GM18951 (cell line): ENCODE measurements around the gene KCTD11.
A peak's percentile ranks its signal among the peaks of the same experiment; 100 is the strongest.
"Not testable (repeated sequence)": the region's sequence is repeated elsewhere in the genome, so short reads cannot be mapped to it uniquely, and the experiment has no call there.

Experiments
- POLR2A ChIP-seq: IDR thresholded peaks from 4 replicates; pipeline ENCODE4 v1.6.1; 2011; ENCODE audit warnings: mild to moderate bottlenecking; ENCODE audit not compliant: insufficient read length, insufficient read depth; ENCODE audit errors: extremely low read depth
- in situ Hi-C: fragments of 300-500 bp; cut with MboI; formaldehyde crosslinking; loops from one replicate; pipeline ENCODE4 v1.12.0; 2022; ENCODE audit warnings: low sequenced_read_pairs, mixed read lengths, inconsistent platforms; ENCODE audit not compliant: unreplicated experiment

KCTD11 gene

DNA sequence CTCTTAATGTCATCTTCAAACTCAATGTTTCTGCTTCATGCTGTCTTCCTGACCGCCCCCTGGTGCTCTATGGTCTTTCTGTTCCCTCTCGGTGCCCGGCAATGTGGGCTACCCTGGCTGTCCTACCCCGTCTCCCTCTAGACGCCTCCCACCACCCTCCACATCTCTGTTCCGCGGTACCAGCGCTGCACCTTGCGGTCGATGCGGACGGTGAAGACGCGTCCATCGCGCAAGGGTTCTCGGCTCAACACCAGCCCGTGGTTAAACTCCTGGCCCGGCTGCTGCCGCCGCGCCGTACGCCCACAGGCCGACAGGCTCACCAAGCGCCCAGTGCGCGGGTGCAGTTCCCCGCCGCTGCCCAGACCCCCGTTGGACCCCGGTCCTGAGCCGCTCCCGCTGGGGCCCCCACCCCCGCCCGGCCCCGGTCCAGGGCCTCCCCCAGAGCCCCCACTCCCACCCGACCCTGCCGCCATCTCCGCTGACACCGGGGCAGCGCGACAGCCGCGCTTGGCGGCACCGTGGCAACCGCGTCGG is 23.1 kb upstream of the KCTD11 start, which contains the start of gene NEURL4:
NEURL4 (minus strand) TSS at position 496 of the 534 bp plus-strand sequence; CDS start at position 473, 23 bp downstream.
- in situ Hi-C loops, result no loop called here
- TF ChIP-seq POLR2A, result no peak

- in situ Hi-C loops, result no loop called here
- TF ChIP-seq POLR2A, result peak; percentile 75
Measured at GRCh38 chr17:7329374-7329996, 22.5 kb upstream of the KCTD11 start.

GRCh38 chr17:7329997-7330637 is 21.8 kb upstream of the KCTD11 start:
- in situ Hi-C loops, result no loop called here
- TF ChIP-seq POLR2A, result peak; percentile 52

DNA sequence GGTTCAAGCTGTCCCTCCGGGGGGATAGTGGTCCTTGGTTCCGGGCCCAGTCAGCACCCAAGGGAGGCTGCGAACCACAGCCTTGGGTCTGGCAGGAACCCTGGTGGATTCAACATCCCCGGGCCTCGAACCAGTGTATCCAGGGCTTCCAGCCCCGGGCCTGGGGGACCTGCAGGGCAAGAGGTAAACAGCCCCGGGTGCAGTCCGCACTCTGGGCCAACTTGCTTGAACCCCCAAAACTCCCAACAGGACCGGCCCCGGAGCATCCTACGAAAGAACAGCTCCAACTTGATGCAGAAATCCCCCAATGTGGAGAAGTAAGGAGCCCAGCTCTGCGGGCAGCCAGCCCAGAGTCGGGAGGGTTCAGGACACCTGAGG is 21.3 kb upstream of the KCTD11 start:
- TF ChIP-seq POLR2A, result no peak
- in situ Hi-C loops, result no loop called here

GRCh38 chr17:7332111-7332510 is 19.9 kb upstream of the KCTD11 start:
- in situ Hi-C loops, result no loop called here
- no peak for TF ChIP-seq POLR2A

GRCh38 chr17:7332600-7333069 is 19.3 kb upstream of the KCTD11 start:
- in situ Hi-C loops, result not testable (repeated sequence)

DNA sequence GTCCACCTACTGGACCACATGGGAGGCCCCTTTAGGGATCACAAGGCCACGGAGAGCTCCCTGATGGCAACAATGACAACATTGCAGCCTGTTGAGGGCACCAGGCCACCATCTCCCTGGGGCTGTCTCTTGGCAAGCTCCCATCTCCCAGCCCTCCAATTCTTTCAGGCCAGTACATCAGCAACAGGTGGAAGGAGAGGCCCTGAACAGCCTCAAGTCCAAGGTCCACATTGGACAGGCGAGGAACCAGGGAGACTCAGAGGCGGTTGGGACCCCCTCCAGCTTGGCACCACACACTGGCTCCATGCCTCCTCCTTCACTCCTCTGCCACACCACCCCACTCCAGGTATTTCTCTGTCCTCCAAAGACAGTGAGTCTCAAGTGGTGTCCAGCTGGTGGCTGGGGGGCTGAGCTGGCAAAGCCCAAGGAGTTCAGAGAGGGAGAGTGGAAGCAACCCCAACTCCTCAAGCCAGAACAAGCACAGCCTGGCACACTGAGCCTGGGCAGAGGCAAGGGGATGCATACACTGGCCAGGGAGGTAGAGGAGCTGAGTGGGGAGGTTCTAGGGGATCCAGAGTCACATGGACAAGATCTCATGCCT is 16.9 kb upstream of the KCTD11 start:
- in situ Hi-C loops, result no loop called here
- TF ChIP-seq POLR2A, result no peak

DNA sequence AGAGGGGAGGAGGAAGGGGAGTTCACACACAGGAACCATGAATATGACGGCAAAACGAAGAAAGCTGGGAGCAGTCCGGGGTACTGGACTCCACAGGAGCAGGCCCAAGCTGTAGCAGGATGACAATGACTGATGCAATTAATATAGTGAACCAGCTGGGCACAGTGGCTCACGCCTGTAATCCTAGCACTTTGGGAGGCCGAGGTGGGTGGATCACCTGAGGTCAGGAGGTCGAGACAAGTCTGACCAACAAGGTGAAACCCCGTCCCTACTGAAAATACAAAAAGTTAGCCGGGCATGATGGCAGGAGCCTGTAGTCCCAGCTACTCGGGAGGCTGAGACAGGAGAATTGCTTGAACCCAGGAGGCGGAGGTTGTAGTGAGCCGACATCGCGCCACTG is 16.2 kb upstream of the KCTD11 start:
- in situ Hi-C loops, result not testable (repeated sequence)

DNA sequence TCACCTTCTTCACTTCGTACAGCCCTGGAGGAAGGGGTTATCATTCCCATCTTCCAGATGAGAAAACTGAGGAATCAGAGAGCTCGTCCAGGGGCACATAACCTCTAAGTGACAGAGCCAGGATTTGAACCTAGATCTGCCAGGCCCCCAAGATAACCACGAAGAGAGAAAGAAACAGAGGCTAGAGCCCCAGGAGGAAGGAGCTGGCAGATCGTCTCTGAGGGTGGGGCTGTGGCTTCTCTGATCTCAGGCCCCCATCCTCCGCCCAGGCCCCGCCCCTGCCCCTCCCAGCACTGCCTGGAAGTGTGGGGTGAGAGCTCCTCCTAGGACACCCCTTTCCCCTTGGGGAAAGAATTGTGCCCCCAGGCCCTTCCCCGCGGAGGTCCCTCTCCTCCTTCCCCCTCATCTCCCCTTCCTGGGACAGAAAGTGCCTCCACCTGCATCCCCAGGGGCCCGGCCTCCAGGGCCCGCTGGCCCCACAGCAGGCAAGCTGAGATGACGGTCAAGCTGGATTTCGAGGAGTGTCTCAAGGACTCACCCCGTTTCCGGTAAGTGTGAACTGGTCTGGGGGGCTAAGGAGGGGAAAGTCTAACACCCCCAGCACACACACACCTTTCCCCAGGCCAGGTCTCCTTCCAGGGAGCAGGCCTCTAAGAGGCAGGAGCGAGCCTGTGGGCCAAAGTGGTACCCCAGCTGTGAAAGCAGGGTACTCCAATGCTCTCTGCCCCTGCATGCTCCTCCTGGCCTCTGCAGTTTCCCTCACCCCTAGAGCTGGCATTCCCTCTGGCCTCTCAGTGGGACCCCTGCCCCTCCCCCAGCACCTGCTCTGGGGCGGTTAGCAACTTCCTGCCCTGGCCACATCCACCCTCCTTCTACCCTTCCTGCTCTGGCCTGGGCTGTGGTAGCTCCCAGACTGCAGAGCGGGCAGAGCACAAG is 15.5 kb upstream of the KCTD11 start, which contains the start of gene ACAP1:
ACAP1 (plus strand) TSS at position 290 of the 936 bp plus-strand sequence; CDS start at position 496, 206 bp downstream.
- TF ChIP-seq POLR2A, result peak; percentile 62
- in situ Hi-C loops, result no loop called here

- in situ Hi-C loops, result not testable (repeated sequence)
Measured at GRCh38 chr17:7337600-7337999, 14.4 kb upstream of the KCTD11 start.

GRCh38 chr17:7340179-7340578 is 11.8 kb upstream of the KCTD11 start:
- in situ Hi-C loops, result no loop called here
- no peak for TF ChIP-seq POLR2A

DNA sequence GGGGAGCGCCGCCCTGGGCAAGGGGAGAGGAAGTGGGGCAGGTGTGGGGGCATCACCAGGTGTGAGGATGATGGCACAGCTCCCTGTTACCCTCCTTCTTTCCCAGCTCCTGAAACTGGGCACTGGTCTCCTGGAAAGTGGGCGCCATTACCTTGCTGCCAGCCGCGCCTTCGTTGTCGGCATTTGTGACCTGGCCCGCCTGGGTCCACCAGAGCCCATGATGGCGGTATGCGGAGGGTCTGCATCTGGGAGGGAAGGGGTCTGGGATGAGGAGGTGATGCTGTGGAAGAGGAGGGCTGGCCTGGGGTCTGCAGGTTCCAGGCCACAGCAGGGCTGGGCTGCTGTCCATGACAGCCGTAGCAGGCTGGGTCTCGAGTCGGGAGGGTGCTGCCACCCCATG is 10.1 kb upstream of the KCTD11 start:
- in situ Hi-C loops, result no loop called here
- TF ChIP-seq POLR2A, result no peak

DNA sequence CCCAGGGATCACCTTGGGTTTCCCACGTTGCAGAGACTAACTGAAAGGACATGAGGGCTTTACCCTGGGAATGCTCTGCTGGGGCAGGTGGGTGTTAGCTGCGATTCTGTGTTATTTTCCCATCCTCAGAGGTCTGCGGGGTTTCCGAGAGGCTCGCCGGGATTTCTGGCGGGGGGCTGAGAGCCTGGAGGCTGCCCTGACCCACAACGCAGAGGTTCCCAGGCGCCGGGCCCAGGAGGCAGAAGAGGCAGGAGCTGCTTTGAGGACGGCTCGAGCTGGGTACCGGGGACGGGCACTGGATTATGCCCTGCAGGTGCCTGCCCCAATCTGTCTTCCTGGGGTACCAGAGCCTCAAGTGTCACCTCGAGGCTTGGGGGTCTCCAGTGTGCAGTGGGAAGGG is 8.7 kb upstream of the KCTD11 start:
- TF ChIP-seq POLR2A, result no peak
- in situ Hi-C loops, result no loop called here
